Hematopoietic multipotent progenitor cell treated with erythropoietin and hydrocortisone succinate and interleukin-3 and kit ligand, for 6 days (in vitro differentiated cells): Measurements from ENCODE around the gene TMEM131L.

Experiments
- DNase-seq: peaks from one replicate; pipeline ENCODE4 v3.0.0-alpha.2; 2015

TMEM131L gene

GRCh38 chr4:153509724-153510123 is 43.6 kb downstream of the TMEM131L start:
- DNase-seq = no peak

GRCh38 chr4:153510252-153511001 is 44.3 kb downstream of the TMEM131L start:
- no peak for DNase-seq

GRCh38 chr4:153511104-153511503 is 44.9 kb downstream of the TMEM131L start:
- DNase-seq = no peak

- no peak for DNase-seq
Measured at GRCh38 chr4:153512162-153512852, 46.1 kb downstream of the TMEM131L start.

DNA sequence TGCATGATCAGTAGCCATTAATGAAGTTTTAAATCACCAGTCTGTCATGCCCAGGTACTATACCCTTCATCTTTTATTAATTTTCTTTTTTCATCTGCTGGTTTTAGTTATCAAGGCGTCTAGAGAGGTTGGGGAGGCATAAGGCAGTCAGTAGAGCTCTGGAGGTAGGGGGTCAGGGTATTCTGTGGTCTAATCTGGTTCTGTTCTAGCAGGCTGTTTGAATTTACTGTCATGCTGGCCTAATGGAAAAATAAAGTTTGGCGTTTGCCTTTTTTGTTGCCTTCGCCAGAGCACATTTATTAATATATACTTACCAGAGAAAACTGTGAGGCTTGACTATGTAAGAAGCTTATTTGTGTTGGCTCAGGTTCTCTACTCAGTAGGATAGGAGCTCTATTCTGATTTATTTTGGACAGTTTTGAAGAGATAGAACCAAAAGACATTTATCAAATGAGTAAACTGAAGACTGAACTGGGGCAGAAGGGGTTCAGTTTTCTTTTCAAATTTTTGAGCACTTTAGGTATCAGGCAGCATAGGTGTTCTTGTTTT is 46.9 kb downstream of the TMEM131L start:
- no peak for DNase-seq

- DNase-seq = no peak
Measured at GRCh38 chr4:153513596-153513995, 47.4 kb downstream of the TMEM131L start.

GRCh38 chr4:153514001-153514526 is 47.9 kb downstream of the TMEM131L start:
- no peak for DNase-seq

- no peak for DNase-seq
Measured at GRCh38 chr4:153514688-153515426, 48.7 kb downstream of the TMEM131L start.

DNA sequence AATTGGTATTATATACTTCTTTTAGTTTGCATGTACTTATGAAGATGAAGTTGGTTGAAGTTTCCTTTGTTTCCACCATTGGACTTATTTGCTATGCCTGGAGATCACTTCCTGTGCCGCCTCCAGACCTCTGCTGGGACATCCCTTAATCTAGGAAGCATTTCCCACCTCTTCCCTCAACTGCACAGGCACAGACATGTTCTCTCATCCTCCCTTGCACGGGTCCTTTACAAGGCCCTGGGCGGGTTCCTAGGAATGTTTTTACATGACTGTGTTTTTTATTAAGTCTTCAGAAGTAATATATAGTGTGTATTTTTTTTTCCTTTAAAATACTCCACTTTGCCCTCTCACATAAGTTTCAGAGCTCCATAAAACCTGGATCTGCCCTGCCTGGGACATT is 51.0 kb downstream of the TMEM131L start:
- DNase-seq = no peak

DNA sequence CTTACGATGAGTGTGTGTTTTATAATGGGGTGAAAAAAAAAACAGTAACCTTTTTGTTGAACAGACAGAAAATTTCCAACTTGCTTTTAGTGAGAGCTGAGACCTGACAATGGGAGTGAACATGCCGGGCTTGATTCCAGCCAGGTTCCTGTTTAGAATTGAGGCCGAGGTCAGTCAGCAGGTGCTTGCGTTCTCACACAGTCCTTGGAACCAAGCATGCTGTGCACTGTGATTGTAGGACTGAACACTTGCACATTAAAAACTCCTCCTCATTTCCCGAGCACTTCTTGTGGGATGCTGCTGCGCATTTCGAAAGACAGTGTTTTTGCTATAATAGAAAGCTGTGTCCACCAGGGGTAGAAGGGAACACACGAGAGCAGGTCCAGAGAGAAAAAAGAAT is 51.8 kb downstream of the TMEM131L start:
- DNase-seq = no peak

DNA sequence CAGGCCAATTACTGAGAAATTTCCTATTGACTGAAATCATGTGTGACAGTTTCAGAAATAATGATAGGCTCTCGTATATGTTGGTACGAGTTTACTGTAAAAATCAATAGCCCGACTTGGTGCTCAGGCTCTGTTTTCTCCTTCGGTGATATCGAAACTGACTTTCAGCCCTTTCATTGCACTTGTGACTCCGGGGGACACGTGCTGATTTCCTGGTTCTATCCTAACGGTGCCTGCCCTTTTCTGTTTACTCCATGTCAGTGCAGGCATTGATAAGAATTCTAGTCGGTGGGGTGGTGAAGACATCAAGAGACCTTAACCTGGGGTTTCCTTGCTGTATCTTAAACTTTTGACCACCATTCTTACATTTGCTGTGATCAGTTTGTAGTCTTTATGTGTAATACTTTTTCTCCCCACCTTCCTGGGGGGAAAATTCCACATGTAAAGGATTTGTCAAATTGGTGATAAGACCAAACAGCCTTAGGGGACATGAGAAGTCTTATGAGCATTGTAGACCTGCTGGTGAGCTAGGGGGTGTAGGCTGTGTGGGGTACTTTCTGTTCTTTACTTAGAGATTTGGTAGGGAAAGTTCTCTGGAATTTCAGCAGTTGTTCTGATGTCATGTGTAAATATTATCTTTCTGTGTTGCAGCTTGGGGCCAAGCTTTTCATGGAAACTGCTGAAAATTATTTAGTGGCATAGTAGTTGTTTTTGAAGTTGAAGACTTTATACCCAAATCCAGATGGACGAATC is 52.7 kb downstream of the TMEM131L start:
- DNase-seq = no peak

DNA sequence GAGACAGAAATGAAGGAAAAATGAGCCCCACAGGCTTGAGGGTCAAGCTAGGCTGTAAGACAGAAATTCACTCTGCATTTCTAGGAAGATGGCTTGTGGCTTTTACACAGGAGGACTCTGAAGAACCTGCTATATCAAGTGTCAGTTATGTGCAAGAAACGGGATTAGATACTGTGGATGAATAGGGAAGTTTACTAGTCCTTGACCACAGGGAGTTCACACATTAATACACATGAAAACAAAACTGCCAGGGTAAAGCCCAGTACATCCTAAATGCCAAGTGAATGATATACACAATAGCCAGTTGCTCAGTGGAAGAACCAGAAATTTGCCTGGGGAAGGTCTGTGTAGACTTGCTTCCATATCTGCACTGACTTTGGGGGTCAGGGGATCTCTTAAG is 53.5 kb downstream of the TMEM131L start:
- no peak for DNase-seq

- no peak for DNase-seq
Measured at GRCh38 chr4:153520227-153520626, 54.1 kb downstream of the TMEM131L start.

GRCh38 chr4:153520801-153521329 is 54.7 kb downstream of the TMEM131L start:
- DNase-seq = no peak

- DNase-seq = no peak
Measured at GRCh38 chr4:153521478-153521877, 55.3 kb downstream of the TMEM131L start.

DNA sequence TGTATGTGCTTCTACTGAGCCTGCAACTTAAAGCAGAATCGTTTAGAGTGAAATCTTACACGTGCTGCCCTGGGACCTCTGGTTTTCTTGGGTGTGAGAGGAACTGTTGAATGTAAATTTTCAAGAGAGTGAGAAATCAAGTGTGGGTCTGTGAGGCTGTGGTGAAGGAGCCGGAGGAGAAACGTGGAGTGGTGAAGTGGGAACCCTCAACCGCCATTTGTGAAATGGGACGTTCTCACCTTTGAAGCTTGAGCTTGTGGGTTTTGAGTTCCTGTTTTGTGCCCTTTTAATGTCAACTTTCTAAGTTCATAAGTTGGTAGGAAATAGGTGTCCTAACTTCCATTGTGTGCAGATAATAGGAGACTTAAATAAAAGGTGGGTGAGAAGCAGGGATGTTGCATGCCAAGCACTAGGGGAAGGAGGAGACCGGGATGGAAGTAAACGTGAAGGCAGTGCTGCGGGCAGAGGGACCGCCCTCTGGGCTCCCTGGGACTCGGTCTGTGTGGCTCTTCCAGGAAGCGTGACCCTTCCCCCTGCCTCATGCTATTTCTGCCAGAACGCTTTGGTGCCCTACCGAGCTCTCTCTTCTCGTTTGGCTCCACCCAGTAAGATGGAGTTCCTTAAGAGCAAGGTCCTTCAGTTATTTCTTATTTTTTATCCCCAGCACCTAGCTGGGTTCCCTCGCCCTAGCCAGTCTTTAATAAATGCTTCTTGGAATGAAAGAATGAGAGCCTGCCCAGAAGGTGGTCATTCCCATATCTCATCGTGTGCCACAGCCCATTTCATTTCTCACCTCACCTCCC is 56.0 kb downstream of the TMEM131L start:
- DNase-seq = no peak

DNA sequence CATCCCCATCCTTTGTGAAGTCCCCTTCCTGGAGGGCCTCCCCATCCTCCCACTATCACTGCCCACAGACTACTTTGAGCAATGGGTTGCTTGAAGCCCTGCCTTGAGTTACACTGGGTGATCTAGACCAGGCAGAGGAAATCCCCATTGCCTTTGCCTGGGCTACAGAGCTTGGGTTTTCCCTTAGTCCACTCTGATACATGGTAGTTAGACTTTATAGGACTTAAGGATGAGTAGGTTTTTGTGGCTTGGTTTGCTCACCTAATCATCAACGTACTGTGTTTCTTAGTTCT is 56.6 kb downstream of the TMEM131L start:
- DNase-seq = no peak

GRCh38 chr4:153523164-153523796 is 57.1 kb downstream of the TMEM131L start:
- no peak for DNase-seq

DNA sequence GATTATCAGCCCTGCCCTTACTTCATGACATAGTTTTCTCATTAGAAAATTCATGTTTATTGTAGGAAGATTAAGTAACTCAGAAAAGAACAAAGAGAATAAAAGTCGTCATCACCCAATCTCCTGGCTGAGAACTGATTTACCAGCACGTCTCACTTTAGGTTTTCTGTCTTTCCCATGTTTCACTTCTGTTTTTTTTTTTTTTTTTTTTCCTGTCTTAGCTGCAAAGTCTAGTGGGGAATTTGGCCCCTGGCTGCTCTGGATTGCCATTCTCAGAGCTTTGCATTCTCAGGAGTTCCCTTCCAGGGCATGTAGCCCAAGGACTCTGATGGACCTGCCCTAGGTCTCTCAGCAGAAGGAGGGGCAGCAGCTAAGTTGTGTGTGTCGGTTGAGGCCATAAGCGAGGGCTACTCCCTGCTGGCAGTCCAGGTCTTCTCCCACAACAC is 57.8 kb downstream of the TMEM131L start:
- no peak for DNase-seq

DNA sequence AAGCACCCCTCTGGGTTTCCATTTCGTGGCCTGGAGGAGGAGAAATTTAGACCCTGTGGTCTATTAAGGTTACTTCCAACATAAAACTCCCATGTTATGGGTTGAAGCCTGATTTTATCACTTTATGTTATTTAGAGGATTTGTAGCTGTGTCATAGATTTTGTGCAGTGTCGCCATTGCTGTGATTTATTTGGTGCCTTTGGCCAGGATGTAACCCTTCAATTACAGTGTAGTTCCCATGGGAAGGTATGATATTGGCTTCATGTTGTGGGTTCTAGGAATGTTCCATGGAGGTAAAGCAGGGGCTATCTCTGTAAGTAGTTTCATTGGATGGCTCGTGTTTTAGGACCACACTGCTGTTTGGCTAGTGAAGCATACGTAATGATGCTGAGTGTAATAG is 58.5 kb downstream of the TMEM131L start:
- DNase-seq = no peak

DNA sequence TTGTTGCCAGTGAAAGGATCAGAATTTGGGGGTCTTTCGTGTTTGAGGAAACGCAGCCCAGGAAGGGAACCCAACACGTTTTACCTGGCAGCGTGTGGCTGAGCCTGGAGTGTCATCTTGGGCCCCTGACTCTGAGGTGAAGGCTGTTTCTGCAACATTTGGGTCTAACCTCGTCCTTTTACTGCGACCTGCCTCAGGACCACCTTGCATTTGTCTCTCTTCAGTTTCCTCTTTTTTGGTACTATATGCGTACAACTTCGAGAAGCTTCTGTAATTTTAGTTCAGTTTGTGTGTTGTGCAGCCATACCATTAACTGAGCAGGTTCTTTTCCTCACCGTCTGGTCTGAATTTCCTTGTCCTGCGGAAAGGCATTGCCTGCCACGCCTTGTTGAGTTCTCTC is 61.5 kb downstream of the TMEM131L start:
- no peak for DNase-seq
